Pancreas (tissue), 10 donors: ENCODE results near the gene ISLR. TPM values are rescaled to one million over a fixed set of nuclear protein-coding genes. Genes with fewer than 3 reads are reported as not detected.

Source experiments
- ATAC-seq, 4 donors: fragments of 200-7000 bp; cut with Tn5 transposase; one replicate each; pipeline versions ENCODE4 v1.8.0 to v1.9.1; 2020; ENCODE audit warnings: mild to moderate bottlenecking in 4 of 4, moderate library complexity in 4 of 4
- DNase-seq, 6 donors: peaks; one replicate each; pipeline ENCODE4 v3.0.0-alpha.2; 2020
- FAIRE-seq: peaks from 2 replicates; lab custom pipeline; 2012; peaks lifted over from hg19 to GRCh38; lab: Jason Lieb, UNC
- H3K27ac ChIP-seq, 4 donors: fragments of 200-600 bp; sonication (generic); 1 replicate in 3 of 4; 2 replicates in 1 of 4; pipeline versions ENCODE4 v1.5.0 to v1.8.0; 2020
- H3K27me3 ChIP-seq, 4 donors: fragments of 200-600 bp; one replicate each; pipeline ENCODE4 v1.8.0; 2021
- H3K36me3 ChIP-seq, 3 donors: fragments of 200-600 bp; sonication (generic) in 1 of 3; one replicate each; pipeline versions ENCODE4 v1.5.0 to v1.8.0; 2020 to 2021
- H3K4me1 ChIP-seq, 3 donors: fragments of 200-600 bp; one replicate each; pipeline ENCODE4 v1.8.0; 2021
- H3K4me3 ChIP-seq, 4 donors: fragments of 200-600 bp; sonication (generic) in 2 of 4; one replicate each; pipeline versions ENCODE4 v1.5.0 to v1.8.0; 2020 to 2021
- H3K9me3 ChIP-seq, 4 donors: fragments of 200-600 bp; one replicate each; pipeline ENCODE4 v1.8.0; 2021
- WGBS, 2 donors: extraction: QIAGEN DNeasy Blood & Tissue Kit; methylation state at CpG; one replicate each; pipeline ENCODE4 v1.1.7; 2013; 5-methylcytosine and 5-hydroxymethylcytosine counted together
- intact Hi-C, 3 donors: fragments of 100-400 bp; cut with DNase I; formaldehyde crosslinking; loops; one replicate each; pipeline versions ENCODE4 v1.11.1 to v1.14.2; 2022
- polyA plus RNA-seq, 2 donors: library from polyadenylated mRNA; stranded (reverse); fragments of 200-250 nt; gene quantifications; one replicate each; pipeline ENCODE4 v1.2.3, GENCODE V29; 2013
- total RNA-seq, 6 donors: library from RNA; stranded (reverse); fragmentation: NEBNext Ultra II Directional in 4 of 6; extraction: Animal tissue kit (Norgen Biotek cat#: 25700) in 4 of 6; gene quantifications; one replicate each; pipeline versions ENCODE4 v1.2.1 to v1.2.4, GENCODE V29; 2021 to 2023
- TF ChIP-seq, protein P1 (sequence below), 4 donors: fragments of 200-600 bp; sonication (generic) in 3 of 4; IDR thresholded peaks; one replicate each; pipeline versions ENCODE4 v1.5.0 to v1.8.0; 2021; ENCODE audit warnings: antibody characterized with exemption in 4 of 4
- donor health status: healthy with polysubstance abuse.
- donor health status: DM: no; HTN: no; CAD: no; lungs with moderate emphysema.
- donor health status: DM: no; HTN: no; CAD: no.
- donor health status: control.
- donor health status: control.
- donor health status: Bipolar disorder and iron deficiency.
- donor health status: DM: yes; HTN: yes; CAD: no.
- donor health status: DM: no; HTN: no; CAD: no.
- donor health status: DM: no; HTN: no; CAD: no.
- donor health status: DM: yes; HTN: yes; CAD: no.

The ISLR gene
- total and polyA plus RNA-seq, 8 donors, result 1.5 to 29.4 (median 3.3) TPM

DNA sequence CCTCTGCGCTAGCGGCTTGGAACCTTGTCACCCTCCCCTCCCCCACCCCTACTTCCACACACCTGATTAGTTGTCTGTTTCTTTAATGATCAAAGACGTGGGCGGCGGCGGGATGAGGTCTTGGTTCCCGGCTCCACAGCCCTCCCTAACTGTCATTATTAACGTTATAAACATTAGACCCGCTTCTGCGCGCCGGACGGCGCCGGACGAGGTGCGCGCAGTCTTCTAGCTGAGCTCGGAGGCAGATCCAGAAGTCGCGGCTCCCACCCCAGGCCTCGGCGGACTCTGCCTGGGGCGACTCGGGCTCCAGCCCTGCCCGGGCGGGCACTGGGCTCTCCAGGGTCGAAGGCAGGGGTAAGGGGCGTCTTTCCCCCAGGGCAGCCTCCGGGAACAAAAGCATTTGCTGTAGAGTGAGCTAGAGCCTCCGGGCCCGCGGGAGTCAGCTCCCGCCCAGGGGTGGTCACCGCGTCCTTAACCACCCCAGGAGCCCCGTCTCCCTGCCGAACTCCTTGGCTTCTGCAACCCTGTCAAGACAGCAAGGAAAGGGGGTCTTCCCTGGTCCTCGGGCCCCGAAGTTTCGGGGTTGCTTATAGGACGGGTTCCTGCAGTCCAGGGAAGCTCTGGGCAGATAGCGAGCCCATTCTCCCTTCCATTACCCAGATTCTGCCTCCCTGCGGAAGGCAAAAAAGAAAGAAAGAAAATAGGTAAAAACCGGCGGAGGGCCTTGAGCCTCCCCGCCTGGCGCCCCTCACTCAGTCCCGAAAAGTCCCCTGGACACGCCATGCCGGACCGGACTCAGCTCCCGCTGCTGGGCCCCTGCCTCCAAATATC is 45.3 kb upstream of the ISLR start:
- FAIRE-seq (no peak), ATAC-seq (peak; percentile 25 to 51 (median 47)), DNase-seq (peak in 1 of 6 donors; percentile 68)
- H3K4me1 ChIP-seq, result peaks cover 0 to 7% (median 4%) of the 10 kb centered on the region in 3 donors
- intact Hi-C loops, result loop anchor here in 2 of 3 donors (5.0 to 10.0 kb wide), 2 partner anchors 179 to 187 kb away; no protein-coding TSS in a partner anchor
- H3K9me3 ChIP-seq, result no peaks in the 10 kb centered on the region
- H3K4me3 ChIP-seq, result peak overlapping the region in 1 of 4 donors; percentile 36
- TF ChIP-seq, protein P1, sequence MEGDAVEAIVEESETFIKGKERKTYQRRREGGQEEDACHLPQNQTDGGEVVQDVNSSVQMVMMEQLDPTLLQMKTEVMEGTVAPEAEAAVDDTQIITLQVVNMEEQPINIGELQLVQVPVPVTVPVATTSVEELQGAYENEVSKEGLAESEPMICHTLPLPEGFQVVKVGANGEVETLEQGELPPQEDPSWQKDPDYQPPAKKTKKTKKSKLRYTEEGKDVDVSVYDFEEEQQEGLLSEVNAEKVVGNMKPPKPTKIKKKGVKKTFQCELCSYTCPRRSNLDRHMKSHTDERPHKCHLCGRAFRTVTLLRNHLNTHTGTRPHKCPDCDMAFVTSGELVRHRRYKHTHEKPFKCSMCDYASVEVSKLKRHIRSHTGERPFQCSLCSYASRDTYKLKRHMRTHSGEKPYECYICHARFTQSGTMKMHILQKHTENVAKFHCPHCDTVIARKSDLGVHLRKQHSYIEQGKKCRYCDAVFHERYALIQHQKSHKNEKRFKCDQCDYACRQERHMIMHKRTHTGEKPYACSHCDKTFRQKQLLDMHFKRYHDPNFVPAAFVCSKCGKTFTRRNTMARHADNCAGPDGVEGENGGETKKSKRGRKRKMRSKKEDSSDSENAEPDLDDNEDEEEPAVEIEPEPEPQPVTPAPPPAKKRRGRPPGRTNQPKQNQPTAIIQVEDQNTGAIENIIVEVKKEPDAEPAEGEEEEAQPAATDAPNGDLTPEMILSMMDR (IDR thresholded peaks at IDR 0.05), result no peak
- H3K36me3 ChIP-seq, result no peaks in the 10 kb centered on the region
- no peak overlapping the region for H3K27ac ChIP-seq
- WGBS, 2 donors, result 3 to 4% methylated on average over 48 to 53 of the region's 53 CpGs
- H3K27me3 ChIP-seq, result peaks cover 0 to 29% (median 4%) of the 10 kb centered on the region in 4 donors

DNA sequence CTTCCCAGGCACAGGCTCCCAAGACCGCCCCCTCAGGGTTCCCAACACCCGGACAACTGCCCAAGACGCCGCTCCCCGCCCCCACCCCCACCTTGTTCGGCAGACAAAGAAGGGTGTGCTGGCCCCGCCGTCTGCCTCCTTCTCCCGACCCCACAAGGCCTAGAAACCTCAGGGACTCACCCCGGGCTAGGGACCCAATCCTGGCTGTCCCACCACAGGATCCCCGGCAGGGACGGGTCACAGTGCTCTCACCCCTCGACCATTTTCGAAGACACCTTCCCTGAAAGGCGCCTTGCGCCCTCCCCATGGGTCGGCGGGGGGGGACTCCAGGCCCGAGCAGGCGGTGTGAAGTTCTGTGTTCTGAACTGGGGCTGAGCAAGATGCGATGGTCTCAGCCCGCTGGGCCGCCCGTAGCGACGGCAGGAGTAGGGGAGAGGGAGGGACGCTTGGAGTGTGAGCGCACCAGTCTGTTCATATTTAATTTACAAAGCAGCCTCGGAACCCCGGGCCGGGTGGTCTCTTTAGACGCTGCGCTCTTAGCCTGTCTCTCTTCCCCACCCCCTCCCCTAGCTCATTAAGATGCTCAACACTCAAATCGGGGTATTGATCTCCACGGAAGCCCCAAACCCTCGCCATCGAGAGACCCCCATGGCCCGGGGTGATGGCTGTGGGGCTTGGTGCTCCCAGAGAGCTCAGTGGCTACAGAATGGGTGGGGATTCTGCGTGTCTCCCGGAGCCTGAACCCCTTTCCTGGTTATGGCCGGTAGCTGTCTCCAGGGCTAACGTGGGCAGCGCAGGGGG is 44.5 kb upstream of the ISLR start:
- Histone ChIP-seq H3K27me3 (peaks cover 0 to 36% (median 4%) of the 10 kb centered on the region in 4 donors), H3K4me1 (peaks cover 0 to 8% (median 4%) of the 10 kb centered on the region in 3 donors), H3K9me3 (no peaks in the 10 kb centered on the region), H3K27ac (no peak overlapping the region), H3K4me3 (no peak overlapping the region), H3K36me3 (no peaks in the 10 kb centered on the region)
- FAIRE-seq, result no peak
- peak in 1 of 6 donors; percentile 57 for DNase-seq
- no peak for ATAC-seq
- WGBS, 2 donors, result 3 to 5% methylated on average over 42 to 43 of the region's 43 CpGs
- TF ChIP-seq, protein P1 (IDR thresholded peaks at IDR 0.05), result no peak
- intact Hi-C loops, result loop anchor here in 2 of 3 donors (5.0 to 10.0 kb wide), 2 partner anchors 178 to 186 kb away; no protein-coding TSS in a partner anchor

DNA sequence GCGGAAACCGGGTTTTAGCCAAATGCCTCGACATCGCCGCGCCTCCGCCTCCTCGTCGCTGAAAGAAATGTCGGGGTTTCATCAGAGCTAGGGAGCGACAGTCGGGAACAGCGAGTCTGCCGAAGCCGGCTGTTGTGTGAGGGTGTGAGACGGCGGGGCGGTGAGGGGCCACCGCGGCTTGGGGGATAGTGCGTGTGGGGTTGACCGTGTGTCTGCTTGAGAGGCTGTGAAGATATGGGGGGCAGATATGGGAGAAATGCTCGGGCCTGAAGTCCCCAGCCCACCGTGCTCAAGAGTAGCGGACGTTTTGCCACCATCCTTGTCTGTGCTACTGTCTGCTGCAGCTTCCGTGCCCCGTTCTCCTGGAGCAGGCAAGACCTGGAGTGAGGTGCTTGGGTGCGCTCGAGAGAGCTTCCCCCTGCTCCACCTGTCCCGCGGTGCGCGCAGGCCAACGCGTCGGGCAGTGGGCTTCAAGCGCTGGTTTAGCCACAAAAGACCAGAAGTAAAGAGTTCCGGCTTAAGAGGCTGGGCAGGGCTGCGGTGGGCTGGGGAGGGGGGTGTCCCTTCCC is 43.8 kb upstream of the ISLR start:
- no peaks in the 10 kb centered on the region for H3K36me3 ChIP-seq
- H3K4me1 ChIP-seq, result peaks cover 0 to 10% (median 4%) of the 10 kb centered on the region in 3 donors
- 2% methylated on average over 40 of the region's 40 CpGs for WGBS, 2 donors
- H3K27me3 ChIP-seq, result peaks cover 0 to 43% (median 4%) of the 10 kb centered on the region in 4 donors
- intact Hi-C loops, result loop anchor here in 2 of 3 donors (5.0 to 10.0 kb wide), 2 partner anchors 178 to 185 kb away; no protein-coding TSS in a partner anchor
- DNase-seq (no peak), ATAC-seq (no peak), FAIRE-seq (no peak)
- no peaks in the 10 kb centered on the region for H3K9me3 ChIP-seq
- H3K4me3 ChIP-seq, result no peak overlapping the region
- TF ChIP-seq, protein P1 (IDR thresholded peaks at IDR 0.05), result no peak
- H3K27ac ChIP-seq, result no peak overlapping the region

DNA sequence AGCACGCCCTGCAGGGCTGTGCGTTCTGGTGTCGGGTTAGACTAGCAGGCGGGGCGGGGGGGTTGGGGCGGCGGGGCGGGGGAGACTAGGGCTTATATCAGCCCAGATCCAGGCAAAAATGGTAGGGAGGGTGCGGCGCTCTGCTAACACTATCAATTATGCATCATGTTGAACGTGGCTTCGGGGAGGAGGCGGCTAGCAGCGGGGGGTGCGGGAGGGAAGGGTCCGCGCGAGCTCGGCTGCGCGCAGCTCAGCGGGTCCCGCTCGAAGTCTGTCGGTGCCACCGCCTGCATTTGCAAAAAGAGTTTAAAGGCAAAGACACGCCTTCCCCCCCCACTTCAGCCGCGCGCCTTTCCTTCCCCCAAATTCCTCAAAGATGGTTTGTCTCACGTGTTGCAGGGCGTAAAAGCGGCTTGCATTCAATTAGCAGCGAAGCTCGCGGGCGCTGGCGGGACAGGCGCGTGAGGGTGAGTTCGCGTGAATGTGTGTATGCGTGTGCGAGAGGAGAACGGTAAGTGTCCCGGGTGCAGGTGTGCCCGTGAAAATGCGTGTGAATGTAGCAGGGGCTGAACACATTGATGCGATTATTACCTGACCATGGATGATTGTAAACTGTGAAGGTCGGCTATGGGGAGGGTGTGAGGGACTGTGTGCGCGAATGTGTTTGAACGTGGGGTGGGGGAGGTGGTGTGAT is 43.2 kb upstream of the ISLR start, which contains the start of gene ISLR2:
Gene ISLR2, plus strand, starts transcription at position 432 of the 694 bp plus-strand sequence. CDS start 2,169 bp downstream, outside the sequence.
- no peaks in the 10 kb centered on the region for H3K36me3 ChIP-seq
- TF ChIP-seq, protein P1 (IDR thresholded peaks at IDR 0.05), result no peak
- no peaks in the 10 kb centered on the region for H3K9me3 ChIP-seq
- FAIRE-seq (no peak), DNase-seq (no peak), ATAC-seq (no peak)
- H3K27me3 ChIP-seq, result peaks cover 0 to 49% (median 5%) of the 10 kb centered on the region in 4 donors
- H3K4me1 ChIP-seq, result peaks cover 0 to 10% (median 4%) of the 10 kb centered on the region in 3 donors
- intact Hi-C loops, result no loop called here
- WGBS, 2 donors, result 2 to 3% methylated on average over 53 of the region's 53 CpGs
- no peak within 1 kb of the TSS for H3K27ac ChIP-seq
- no peak within 1 kb of the TSS for H3K4me3 ChIP-seq
